ENCODE data around the gene MT1E. TPM values are rescaled to one million over a fixed set of nuclear protein-coding genes. Genes with fewer than 3 reads are reported as not detected.

MT1E gene
- total and polyA plus RNA-seq, 9 donors: 16.1 to 867 (median 65.3) TPM

DNA sequence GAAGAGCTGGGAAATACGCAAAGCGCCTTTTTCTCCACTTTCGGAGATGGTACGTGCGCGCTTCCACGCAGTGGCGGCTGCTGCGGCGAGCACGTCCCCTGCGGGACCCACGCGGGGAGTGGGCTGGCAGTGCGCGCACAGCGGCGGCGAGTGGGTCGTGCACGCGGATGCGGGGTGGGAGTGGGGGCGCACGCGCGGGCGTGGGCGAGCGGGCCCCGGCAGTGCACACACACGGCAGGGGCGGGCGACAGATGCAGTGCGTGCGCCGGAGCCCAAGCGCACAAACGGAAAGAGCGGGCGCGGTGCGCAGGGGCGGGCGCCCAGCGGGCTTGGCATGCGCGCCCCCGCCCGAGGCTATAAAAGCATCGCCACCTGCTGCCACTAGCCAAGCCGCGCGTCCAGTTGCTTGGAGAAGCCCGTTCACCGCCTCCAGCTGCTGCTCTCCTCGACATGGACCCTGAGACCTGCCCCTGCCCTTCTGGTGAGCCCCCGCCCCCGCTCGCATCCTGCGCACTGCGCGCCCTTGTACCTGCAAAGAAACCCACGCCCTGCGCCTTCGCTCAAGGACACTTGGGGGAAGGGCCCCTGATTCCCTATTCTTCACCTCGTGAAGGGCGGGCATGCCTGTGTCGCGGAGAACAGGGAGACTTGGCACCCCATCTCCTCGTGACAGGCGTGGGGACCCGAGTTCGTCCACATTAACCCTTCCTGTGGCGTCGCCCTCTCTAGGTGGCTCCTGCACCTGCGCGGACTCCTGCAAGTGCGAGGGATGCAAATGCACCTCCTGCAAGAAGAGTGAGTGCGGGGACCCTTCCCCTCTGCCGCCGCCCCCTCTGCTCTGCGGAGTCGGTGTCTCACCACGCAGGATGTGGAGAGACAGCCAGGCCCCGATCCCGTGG, 36.2 kb upstream of the MT1E start, which contains the start of gene MT3:
Gene MT3 (plus strand): TSS at position 388 of the 899 bp plus-strand sequence. CDS start 63 bp downstream, at position 451.
- Histone ChIP-seq H3K4me1 (ENCODE audit: insufficient read depth) (peaks cover 3% of the 10 kb centered on the region), H3K4me3 (no peak within 1 kb of the TSS), H3K9me3 (no peaks in the 10 kb centered on the region), H3K36me3 (no peaks in the 10 kb centered on the region), H3K27ac (no peak within 1 kb of the TSS), H3K27me3 (no peaks in the 10 kb centered on the region)
- intact Hi-C loops (cut with DNase I): loop anchor here in 2 of 4 donors (10.0 kb wide), 2 partner anchors 75 to 95 kb away; partner anchors contain the start of gene MT1X (in 1 of the 2)
- peak in 1 of 5 donors; percentile 15 for DNase-seq
- TF ChIP-seq, protein P1, sequence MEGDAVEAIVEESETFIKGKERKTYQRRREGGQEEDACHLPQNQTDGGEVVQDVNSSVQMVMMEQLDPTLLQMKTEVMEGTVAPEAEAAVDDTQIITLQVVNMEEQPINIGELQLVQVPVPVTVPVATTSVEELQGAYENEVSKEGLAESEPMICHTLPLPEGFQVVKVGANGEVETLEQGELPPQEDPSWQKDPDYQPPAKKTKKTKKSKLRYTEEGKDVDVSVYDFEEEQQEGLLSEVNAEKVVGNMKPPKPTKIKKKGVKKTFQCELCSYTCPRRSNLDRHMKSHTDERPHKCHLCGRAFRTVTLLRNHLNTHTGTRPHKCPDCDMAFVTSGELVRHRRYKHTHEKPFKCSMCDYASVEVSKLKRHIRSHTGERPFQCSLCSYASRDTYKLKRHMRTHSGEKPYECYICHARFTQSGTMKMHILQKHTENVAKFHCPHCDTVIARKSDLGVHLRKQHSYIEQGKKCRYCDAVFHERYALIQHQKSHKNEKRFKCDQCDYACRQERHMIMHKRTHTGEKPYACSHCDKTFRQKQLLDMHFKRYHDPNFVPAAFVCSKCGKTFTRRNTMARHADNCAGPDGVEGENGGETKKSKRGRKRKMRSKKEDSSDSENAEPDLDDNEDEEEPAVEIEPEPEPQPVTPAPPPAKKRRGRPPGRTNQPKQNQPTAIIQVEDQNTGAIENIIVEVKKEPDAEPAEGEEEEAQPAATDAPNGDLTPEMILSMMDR (IDR thresholded peaks at IDR 0.05): no peak
- 4% methylated on average over 61 to 87 of the region's 87 CpGs for WGBS, 3 donors

DNA sequence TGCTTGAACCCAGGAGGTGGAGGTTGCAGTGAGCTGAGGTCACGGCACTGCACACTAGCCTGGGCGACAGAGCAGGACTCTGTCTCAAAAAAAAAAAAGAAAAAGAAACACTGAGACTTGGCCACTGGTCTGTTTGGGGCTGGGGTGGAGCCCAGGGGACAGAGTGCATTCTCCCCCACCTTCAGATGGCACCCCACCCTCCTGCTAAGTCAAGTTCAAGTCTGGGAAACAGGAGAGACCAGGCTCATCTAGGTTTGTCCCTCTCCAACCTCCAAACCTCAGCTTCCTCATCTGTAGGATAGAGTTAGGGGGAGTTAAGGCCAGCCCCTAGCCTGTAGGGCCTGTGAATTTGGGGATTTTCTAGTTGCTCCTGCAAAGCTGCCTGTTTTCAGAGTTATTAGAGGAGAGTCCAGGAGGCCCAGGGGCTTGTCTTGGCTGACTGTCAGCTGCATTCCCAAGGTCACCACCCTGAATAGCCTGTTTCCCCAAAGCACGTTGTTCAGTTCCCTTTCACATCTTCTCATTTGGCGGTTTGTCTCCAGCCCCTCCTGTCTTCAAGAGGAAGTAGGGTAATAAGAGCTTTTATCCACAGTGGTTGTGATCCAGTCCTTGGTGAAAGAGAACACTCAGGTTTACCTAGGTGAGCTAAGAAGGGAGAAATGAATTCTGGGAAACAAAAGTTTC, 34.1 kb upstream of the MT1E start:
- no peak for TF ChIP-seq POLR2A (IDR thresholded peaks at IDR 0.05)
- TF ChIP-seq, protein P1 (IDR thresholded peaks at IDR 0.05): no peak
- TF ChIP-seq EP300 (IDR thresholded peaks at IDR 0.05): no peak
- intact Hi-C loops (cut with DNase I): loop anchor here in 1 of 4 donors (2.0 kb wide), 1 partner anchor 25 kb away; no protein-coding TSS in a partner anchor
- WGBS, 3 donors: 48 to 53% (median 51%) methylated on average over 4 of the region's 4 CpGs
- H3K4me1 ChIP-seq (ENCODE audit: insufficient read depth): peaks cover 3% of the 10 kb centered on the region
- no peak for DNase-seq
- no peak overlapping the region for H3K27ac ChIP-seq
- no peaks in the 10 kb centered on the region for H3K9me3 ChIP-seq
- no peaks in the 10 kb centered on the region for H3K36me3 ChIP-seq
- H3K27me3 ChIP-seq: no peaks in the 10 kb centered on the region
- H3K4me3 ChIP-seq: no peak overlapping the region

DNA sequence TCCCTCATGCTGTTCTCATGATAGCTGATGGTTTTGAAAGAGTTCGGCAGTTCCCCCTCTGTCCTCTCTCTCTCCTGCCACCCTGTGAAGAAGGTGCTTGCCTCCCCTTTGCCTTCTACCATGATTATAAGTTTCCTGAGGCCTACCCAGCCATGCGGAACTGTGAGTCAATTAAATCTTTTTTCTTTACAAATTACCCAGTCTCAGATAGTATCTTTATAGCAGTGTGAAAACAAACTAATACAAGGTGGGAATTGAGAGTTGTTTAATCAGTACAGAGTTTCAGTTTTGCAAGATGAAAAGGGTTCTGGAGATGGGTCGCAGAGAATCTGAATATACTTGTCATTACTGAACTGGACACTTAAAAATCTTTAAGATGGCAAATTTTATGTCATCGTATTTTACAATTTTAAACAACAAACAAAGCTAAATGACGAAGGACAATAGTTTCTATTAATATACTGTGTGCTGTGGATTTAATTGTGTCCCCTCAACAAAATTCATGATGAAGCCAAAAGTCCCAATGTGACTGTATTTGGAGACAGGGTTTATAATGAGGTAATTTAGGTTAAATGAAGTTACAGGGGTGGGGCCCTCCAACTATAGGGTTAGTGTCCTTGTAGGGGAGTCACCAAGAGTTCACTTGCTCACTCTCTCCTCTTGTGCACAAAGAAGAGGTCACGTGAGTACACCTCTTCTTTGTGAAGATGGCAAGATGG, 31.8 kb upstream of the MT1E start:
- no peak overlapping the region for H3K4me3 ChIP-seq
- intact Hi-C loops (cut with DNase I): loop anchor here in 1 of 4 donors (2.0 kb wide), 1 partner anchor 27 kb away; no protein-coding TSS in a partner anchor
- peaks cover 3% of the 10 kb centered on the region for H3K4me1 ChIP-seq (ENCODE audit: insufficient read depth)
- H3K27me3 ChIP-seq: no peaks in the 10 kb centered on the region
- TF ChIP-seq, protein P1 (IDR thresholded peaks at IDR 0.05): no peak
- TF ChIP-seq POLR2A (IDR thresholded peaks at IDR 0.05) (no peak), EP300 (IDR thresholded peaks at IDR 0.05) (no peak)
- no peaks in the 10 kb centered on the region for H3K9me3 ChIP-seq
- DNase-seq: no peak
- no peak overlapping the region for H3K27ac ChIP-seq
- 77 to 94% (median 82%) methylated on average over 6 of the region's 6 CpGs for WGBS, 3 donors
- no peaks in the 10 kb centered on the region for H3K36me3 ChIP-seq

DNA sequence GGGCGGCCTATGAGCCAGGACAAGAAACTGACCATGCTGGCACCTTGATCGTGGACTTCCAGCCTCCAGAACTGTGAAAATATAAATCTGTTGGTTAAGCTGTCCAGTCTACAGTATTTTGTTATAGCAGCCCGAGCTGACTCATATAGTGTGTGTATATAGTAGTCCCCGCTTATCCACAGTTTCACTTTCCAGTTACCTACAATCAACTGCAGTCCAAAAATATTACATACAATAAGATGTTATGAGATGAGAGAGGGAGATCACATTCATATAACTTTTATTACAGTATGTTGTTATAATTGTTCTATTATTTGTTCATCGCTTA, 31.3 kb upstream of the MT1E start:
- H3K27me3 ChIP-seq: no peaks in the 10 kb centered on the region
- intact Hi-C loops (cut with DNase I): no loop called here

More for the DNA sequence above, 31.3 kb upstream of the MT1E start:
- no peaks in the 10 kb centered on the region for H3K36me3 ChIP-seq
- TF ChIP-seq, protein P1 (IDR thresholded peaks at IDR 0.05): no peak
- TF ChIP-seq EP300 (IDR thresholded peaks at IDR 0.05): no peak
- TF ChIP-seq POLR2A (IDR thresholded peaks at IDR 0.05): no peak
- H3K4me3 ChIP-seq: no peak overlapping the region
- H3K27ac ChIP-seq: no peak overlapping the region
- no peaks in the 10 kb centered on the region for H3K9me3 ChIP-seq
- H3K4me1 ChIP-seq (ENCODE audit: insufficient read depth): peaks cover 3% of the 10 kb centered on the region
- 85 to 97% (median 96%) methylated on average over 5 of the region's 5 CpGs for WGBS, 3 donors
- DNase-seq: no peak
